NB4 (cell line): ENCODE measurements around the gene CAPRIN1.

ENCODE experiments used
- DNase-seq: peaks from one replicate; pipeline ENCODE4 v3.0.0; 2010; ENCODE audit warnings: low read depth
- H3K4me3 ChIP-seq: one replicate; pipeline ENCODE4 v1.5.1; 2011; ENCODE audit warnings: mild to moderate bottlenecking, low read depth, low read length, moderate library complexity
- MYC ChIP-seq: IDR thresholded peaks from 2 replicates; pipeline ENCODE4 v1.6.1; 2011; ENCODE audit warnings: low read depth, low read length
- POLR2A ChIP-seq: IDR thresholded peaks from 2 replicates; pipeline ENCODE4 v1.6.1; 2011; ENCODE audit warnings: mild to moderate bottlenecking; ENCODE audit not compliant: insufficient read length; ENCODE audit errors: extremely low read depth
- TF ChIP-seq, protein P1 (sequence below): IDR thresholded peaks from one replicate; pipeline ENCODE4 v1.5.1; 2012; ENCODE audit warnings: low read depth, low read length
- TF ChIP-seq, protein P2 (sequence below): IDR thresholded peaks from 2 replicates; pipeline ENCODE4 v1.6.1; 2011; ENCODE audit warnings: low read depth, low read length

Gene CAPRIN1

GRCh38 chr11:34033399-34033798, 18.1 kb upstream of the CAPRIN1 start:
- TF ChIP-seq MYC, result no peak
- TF ChIP-seq, protein P1, sequence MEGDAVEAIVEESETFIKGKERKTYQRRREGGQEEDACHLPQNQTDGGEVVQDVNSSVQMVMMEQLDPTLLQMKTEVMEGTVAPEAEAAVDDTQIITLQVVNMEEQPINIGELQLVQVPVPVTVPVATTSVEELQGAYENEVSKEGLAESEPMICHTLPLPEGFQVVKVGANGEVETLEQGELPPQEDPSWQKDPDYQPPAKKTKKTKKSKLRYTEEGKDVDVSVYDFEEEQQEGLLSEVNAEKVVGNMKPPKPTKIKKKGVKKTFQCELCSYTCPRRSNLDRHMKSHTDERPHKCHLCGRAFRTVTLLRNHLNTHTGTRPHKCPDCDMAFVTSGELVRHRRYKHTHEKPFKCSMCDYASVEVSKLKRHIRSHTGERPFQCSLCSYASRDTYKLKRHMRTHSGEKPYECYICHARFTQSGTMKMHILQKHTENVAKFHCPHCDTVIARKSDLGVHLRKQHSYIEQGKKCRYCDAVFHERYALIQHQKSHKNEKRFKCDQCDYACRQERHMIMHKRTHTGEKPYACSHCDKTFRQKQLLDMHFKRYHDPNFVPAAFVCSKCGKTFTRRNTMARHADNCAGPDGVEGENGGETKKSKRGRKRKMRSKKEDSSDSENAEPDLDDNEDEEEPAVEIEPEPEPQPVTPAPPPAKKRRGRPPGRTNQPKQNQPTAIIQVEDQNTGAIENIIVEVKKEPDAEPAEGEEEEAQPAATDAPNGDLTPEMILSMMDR, result no peak
- TF ChIP-seq POLR2A, result no peak
- TF ChIP-seq, protein P2, sequence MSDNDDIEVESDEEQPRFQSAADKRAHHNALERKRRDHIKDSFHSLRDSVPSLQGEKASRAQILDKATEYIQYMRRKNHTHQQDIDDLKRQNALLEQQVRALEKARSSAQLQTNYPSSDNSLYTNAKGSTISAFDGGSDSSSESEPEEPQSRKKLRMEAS, result no peak
- no peak overlapping the region for H3K4me3 ChIP-seq
- no peak for DNase-seq

- TF ChIP-seq MYC (no peak), POLR2A (no peak)
- TF ChIP-seq, protein P2, result no peak
- TF ChIP-seq, protein P1, result no peak
- DNase-seq, result no peak
These were observed 17.5 kb upstream of the CAPRIN1 start for GRCh38 chr11:34034053-34034452.

GRCh38 chr11:34036456-34036855, 15.1 kb upstream of the CAPRIN1 start:
- no peak overlapping the region for H3K4me3 ChIP-seq
- TF ChIP-seq MYC (no peak), POLR2A (no peak)
- TF ChIP-seq, protein P1, result no peak
- TF ChIP-seq, protein P2, result no peak
- no peak for DNase-seq

More at GRCh38 chr11:34034053-34034452, 17.5 kb upstream of the CAPRIN1 start:
- no peak overlapping the region for H3K4me3 ChIP-seq

DNA sequence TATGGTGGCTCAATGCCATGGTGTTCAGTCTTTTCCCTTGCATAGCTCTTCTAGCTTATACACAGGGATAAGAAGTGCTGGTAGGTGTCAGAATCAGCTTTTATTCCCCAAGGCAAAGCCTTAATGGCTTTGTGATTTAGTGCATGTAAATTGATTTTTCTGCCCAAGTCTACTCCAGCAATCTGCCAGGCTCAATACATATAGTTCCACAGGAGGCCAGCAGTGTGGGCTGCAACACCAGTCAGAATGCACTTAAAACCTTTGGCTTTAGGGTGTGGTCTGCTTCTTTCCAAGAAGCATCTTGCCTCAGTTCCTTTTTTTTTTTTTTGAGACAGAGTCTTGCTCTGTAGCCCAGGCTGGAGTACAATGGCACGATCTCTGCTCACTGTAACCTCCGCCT, 14.5 kb upstream of the CAPRIN1 start:
- no peak overlapping the region for H3K4me3 ChIP-seq
- peak; percentile 30 for DNase-seq
- TF ChIP-seq, protein P2, result no peak
- TF ChIP-seq, protein P1, result no peak
- TF ChIP-seq MYC (no peak), POLR2A (no peak)

DNA sequence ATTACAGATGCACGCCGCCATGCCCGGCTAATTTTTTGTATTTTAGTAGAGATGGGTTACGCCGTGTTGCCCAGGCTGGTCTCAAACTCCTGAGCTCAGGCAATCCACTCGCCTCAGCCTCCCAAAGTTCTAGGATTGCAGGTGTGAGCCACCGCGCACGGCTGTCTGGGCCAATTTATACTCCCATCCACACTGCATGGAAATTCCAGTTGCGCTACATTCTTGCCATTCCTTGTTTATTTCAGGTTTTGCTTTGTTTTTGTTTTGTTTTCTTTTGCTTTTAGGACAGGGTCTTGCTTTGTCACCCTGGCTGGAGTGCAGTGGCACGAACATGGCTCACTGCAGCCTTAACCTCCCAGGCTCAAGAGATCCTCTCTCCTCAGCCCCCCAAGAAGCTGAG, 11.0 kb upstream of the CAPRIN1 start:
- H3K4me3 ChIP-seq, result no peak overlapping the region
- TF ChIP-seq, protein P2, result no peak
- no peak for TF ChIP-seq POLR2A
- TF ChIP-seq MYC, result no peak
- TF ChIP-seq, protein P1, result no peak
- no peak for DNase-seq

GRCh38 chr11:34044664-34045485, 6.7 kb upstream of the CAPRIN1 start:
- peak; percentile 89 for DNase-seq
- no peak overlapping the region for H3K4me3 ChIP-seq

More at GRCh38 chr11:34044664-34045485, 6.7 kb upstream of the CAPRIN1 start:
- TF ChIP-seq, protein P1, result no peak
